Esophagus muscularis mucosa (tissue), 3 donors: Measurements from ENCODE around the gene ARHGAP6.

Experiments used
- POLR2AphosphoS5 ChIP-seq, 2 donors: sonication (generic); formaldehyde crosslinking; IDR thresholded peaks; one replicate each; pipeline ENCODE4 v1.6.1; 2017; ENCODE audit warnings: antibody characterized with exemption in 2 of 2
- TF ChIP-seq, protein P1 (sequence below), 3 experiments: fragments of 200-600 bp in 2 of 3; fragments of 450-650 bp in 1 of 3; sonication (generic) in 2 of 3; IDR thresholded peaks; one replicate each; pipeline ENCODE4 v1.5.1; 2017 to 2019; ENCODE audit warnings: antibody characterized with exemption in 3 of 3, mild to moderate bottlenecking in 2 of 3, moderate library complexity in 1 of 3

DNA sequence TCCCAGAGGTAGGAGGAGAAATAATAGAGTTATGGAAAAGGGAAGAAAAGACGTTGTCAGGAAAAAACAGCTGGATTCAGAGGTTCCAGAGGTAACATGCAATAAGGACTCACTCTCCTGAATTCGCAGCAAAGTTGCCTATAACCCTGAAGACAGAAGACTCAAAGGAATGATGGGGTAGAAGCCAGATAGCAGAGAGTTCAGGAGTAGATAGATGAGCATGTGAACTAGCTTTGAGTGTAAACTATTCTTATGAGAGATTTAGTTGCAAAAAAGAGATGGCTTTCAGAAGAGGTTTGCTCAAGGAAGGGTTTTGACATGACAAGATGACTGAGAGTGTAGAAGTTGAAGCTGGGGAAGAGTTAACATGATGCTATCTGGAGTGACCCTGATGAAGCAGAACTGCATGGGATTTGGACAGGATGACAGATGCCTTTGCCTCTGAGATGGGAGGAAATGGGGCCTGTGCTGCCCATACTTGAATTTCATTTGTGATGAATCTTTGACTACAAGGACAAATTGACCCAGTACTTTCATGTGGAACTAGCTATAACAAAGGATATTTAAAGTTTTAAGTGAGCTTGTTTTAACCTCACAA is 298.6 kb downstream of the ARHGAP6 start:
- no peak for TF ChIP-seq POLR2AphosphoS5 (IDR thresholded peaks at IDR 0.05)
- TF ChIP-seq, protein P1, sequence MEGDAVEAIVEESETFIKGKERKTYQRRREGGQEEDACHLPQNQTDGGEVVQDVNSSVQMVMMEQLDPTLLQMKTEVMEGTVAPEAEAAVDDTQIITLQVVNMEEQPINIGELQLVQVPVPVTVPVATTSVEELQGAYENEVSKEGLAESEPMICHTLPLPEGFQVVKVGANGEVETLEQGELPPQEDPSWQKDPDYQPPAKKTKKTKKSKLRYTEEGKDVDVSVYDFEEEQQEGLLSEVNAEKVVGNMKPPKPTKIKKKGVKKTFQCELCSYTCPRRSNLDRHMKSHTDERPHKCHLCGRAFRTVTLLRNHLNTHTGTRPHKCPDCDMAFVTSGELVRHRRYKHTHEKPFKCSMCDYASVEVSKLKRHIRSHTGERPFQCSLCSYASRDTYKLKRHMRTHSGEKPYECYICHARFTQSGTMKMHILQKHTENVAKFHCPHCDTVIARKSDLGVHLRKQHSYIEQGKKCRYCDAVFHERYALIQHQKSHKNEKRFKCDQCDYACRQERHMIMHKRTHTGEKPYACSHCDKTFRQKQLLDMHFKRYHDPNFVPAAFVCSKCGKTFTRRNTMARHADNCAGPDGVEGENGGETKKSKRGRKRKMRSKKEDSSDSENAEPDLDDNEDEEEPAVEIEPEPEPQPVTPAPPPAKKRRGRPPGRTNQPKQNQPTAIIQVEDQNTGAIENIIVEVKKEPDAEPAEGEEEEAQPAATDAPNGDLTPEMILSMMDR (IDR thresholded peaks at IDR 0.05) = no peak
